SK-N-SH treated with all-trans-retinoic acid at 6 μM for 48 hours (cell line): Measurements from ENCODE around the gene CUEDC2.

ENCODE experiments used
- ATAC-seq: fragments of 200-7000 bp; cut with Tn5 transposase; 3 replicates; pipeline ENCODE4 v1.9.1; 2020; ENCODE audit warnings: mild to moderate bottlenecking, moderate library complexity
- ARNTL ChIP-seq: fragments of 450-650 bp; formaldehyde crosslinking; IDR thresholded peaks from 2 replicates; pipeline ENCODE4 v1.5.0; 2020; ENCODE audit warnings: low read depth, mild to moderate bottlenecking, moderate library complexity, borderline replicate concordance
- BACH2 ChIP-seq: fragments of 250-450 bp; sonication (Bioruptor Pico); IDR thresholded peaks from 2 replicates; pipeline ENCODE4 v1.9.0; 2021; ENCODE audit warnings: mild to moderate bottlenecking, borderline replicate concordance
- CSDC2 ChIP-seq: fragments of 250-450 bp; sonication (Bioruptor Pico); IDR thresholded peaks from 2 replicates; pipeline ENCODE4 v1.5.0; 2020; ENCODE audit warnings: mild to moderate bottlenecking, moderate library complexity
- GLIS3 ChIP-seq: fragments of 250-450 bp; sonication (Bioruptor Pico); IDR thresholded peaks from 2 replicates; pipeline ENCODE4 v1.5.0; 2020; ENCODE audit warnings: mild to moderate bottlenecking, moderate library complexity
- ISL1 ChIP-seq: fragments of 250-450 bp; sonication (Bioruptor Pico); IDR thresholded peaks from 2 replicates; pipeline ENCODE4 v2.1.2; 2022; ENCODE audit warnings: mild to moderate bottlenecking, moderate library complexity
- OSR1 ChIP-seq: fragments of 250-450 bp; sonication (Bioruptor Pico); IDR thresholded peaks from 2 replicates; pipeline ENCODE4 v1.8.0; 2022; ENCODE audit warnings: moderate library complexity, mild to moderate bottlenecking, inconsistent platforms
- RARB ChIP-seq: fragments of 250-450 bp; sonication (Bioruptor Pico); IDR thresholded peaks from 2 replicates; pipeline ENCODE4 v1.8.0; 2021; ENCODE audit warnings: mild to moderate bottlenecking, moderate library complexity
- SNAI2 ChIP-seq: fragments of 250-450 bp; sonication (Bioruptor Pico); IDR thresholded peaks from 2 replicates; pipeline ENCODE4 v1.5.0; 2020; ENCODE audit warnings: mild to moderate bottlenecking, moderate library complexity
- TCF4 ChIP-seq: fragments of 250-450 bp; sonication (Bioruptor Pico); IDR thresholded peaks from 2 replicates; pipeline ENCODE4 v1.8.0; 2021; ENCODE audit warnings: mild to moderate bottlenecking, moderate library complexity, borderline replicate concordance
- ZC3H10 ChIP-seq: fragments of 250-450 bp; sonication (Bioruptor Pico); IDR thresholded peaks from 2 replicates; pipeline ENCODE4 v1.5.1; 2021; ENCODE audit warnings: mild to moderate bottlenecking, moderate library complexity
- ZFP3 ChIP-seq: fragments of 250-450 bp; sonication (Bioruptor Pico); IDR thresholded peaks from 2 replicates; pipeline ENCODE4 v1.5.0; 2020; ENCODE audit warnings: mild to moderate bottlenecking, moderate library complexity
- ZFP30 ChIP-seq: fragments of 450-650 bp; formaldehyde crosslinking; IDR thresholded peaks from 2 replicates; pipeline ENCODE4 v1.5.0; 2022; ENCODE audit warnings: mild to moderate bottlenecking, moderate library complexity
- ZNF565 ChIP-seq: fragments of 450-650 bp; formaldehyde crosslinking; conservative IDR thresholded peaks from 2 replicates; pipeline ENCODE4 v1.5.0; 2020; ENCODE audit warnings: low read depth, mild to moderate bottlenecking, moderate library complexity
- ZNF70 ChIP-seq: fragments of 450-650 bp; formaldehyde crosslinking; IDR thresholded peaks from 2 replicates; pipeline ENCODE4 v1.5.0; 2020; ENCODE audit warnings: mild to moderate bottlenecking, moderate library complexity
- ZNF8 ChIP-seq: fragments of 450-650 bp; formaldehyde crosslinking; IDR thresholded peaks from 2 replicates; pipeline ENCODE4 v1.5.0; 2020; ENCODE audit warnings: mild to moderate bottlenecking, moderate library complexity
- TF ChIP-seq, protein P1 (sequence below): fragments of 250-450 bp; sonication (Bioruptor Pico); IDR thresholded peaks from 2 replicates; pipeline ENCODE4 v1.5.0; 2020; ENCODE audit warnings: mild to moderate bottlenecking, moderate library complexity
- TF ChIP-seq, protein P2 (sequence below): fragments of 250-450 bp; sonication (Bioruptor Pico); IDR thresholded peaks from 2 replicates; pipeline ENCODE4 v1.5.1; 2020; ENCODE audit warnings: low read depth, mild to moderate bottlenecking, moderate library complexity
- TF ChIP-seq, protein P3 (sequence below): fragments of 250-450 bp; sonication (Bioruptor Pico); IDR thresholded peaks from 2 replicates; pipeline ENCODE4 v1.8.0; 2020; ENCODE audit warnings: mild to moderate bottlenecking, moderate library complexity, borderline replicate concordance
- TF ChIP-seq, protein P4 (sequence below): fragments of 250-450 bp; sonication (Bioruptor Pico); IDR thresholded peaks from 2 replicates; pipeline ENCODE4 v1.5.1; 2021; ENCODE audit warnings: mild to moderate bottlenecking, moderate library complexity
- TF ChIP-seq, protein P5 (sequence below): fragments of 250-450 bp; sonication (Bioruptor Pico); IDR thresholded peaks from 2 replicates; pipeline ENCODE4 v1.8.0; 2021; ENCODE audit warnings: low read depth, mild to moderate bottlenecking, moderate library complexity, borderline replicate concordance

CUEDC2 gene

DNA sequence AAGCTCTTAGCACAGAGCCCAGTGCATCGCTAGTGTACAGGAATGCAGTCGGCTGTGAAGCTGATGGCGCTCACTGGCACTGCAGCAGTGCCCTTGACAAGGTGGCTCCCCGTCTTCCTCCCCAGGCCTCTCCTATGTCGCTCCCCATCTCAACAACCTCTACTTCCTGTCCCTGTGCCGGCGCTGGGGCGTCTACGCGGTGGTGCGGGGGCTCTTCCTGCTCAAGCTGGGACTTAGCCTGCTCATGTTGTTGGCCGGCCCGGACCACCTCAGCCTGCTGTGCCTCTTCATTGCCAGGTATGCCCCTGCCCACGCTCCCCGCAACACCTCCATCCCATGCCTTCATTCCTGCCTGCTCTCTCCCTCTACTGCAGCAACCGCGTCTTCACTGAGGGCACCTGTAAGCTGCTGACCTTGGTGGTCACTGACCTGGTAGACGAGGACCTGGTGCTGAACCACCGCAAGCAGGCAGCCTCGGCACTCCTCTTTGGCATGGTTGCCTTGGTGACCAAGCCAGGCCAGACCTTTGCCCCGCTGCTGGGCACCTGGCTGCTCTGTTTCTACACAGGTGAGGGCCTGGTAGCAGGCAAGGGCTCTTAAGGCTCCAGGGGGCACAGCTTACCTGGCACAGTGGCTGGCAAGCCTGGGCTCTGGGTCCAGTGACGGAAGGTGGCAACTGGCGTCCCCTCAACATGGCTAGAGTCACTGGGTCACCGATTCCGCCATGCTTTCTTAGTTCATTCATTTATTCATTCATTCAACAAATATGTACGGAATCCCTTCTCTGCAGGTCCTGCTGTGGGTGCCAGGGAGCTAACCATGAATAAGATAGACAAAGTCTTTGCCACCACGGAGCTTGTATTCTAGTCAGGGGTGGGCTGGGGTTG lies 41.3 kb upstream of the CUEDC2 start:
- TF ChIP-seq ZNF565 (CRISPR knock-in tag), result no peak
- no peak; the same call in 2 of the 3 replicates for ATAC-seq

DNA sequence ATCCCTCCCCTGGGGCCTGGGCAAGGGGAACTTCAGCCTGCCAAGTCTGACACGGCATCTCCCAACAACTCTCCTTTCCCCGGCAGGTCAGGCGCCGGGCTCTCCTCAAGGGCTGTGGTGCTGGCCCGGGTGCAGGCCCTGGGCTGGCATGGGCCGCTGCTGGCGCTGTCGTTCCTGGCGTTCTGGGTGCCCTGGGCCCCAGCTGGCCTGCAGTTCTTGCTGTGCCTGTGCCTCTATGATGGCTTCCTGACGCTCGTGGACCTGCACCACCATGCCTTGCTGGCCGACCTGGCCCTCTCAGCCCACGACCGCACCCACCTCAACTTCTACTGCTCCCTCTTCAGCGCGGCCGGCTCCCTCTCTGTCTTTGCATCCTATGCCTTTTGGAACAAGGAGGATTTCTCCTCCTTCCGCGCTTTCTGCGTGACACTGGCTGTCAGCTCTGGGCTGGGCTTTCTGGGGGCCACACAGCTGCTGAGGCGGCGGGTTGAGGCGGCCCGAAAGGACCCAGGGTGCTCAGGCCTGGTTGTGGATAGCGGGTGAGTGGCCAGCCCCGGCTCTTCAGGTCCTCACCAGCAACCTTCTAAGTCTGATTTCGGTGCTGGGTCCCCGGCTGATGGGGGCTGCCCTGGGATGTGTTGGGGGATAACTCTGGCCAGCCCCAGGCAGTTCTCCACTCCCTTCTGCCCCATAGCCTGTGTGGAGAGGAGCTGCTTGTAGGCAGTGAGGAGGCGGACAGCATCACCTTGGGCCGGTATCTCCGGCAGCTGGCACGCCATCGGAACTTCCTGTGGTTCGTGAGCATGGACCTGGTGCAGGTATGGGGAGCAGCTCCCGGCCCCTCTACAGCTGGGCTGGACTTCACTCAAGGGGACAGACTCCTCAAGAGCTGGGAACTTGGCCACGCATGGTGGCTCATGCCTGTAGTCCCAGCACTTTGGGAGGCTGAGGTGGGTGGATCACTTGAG lies 38.5 kb upstream of the CUEDC2 start:
- TF ChIP-seq, protein P1, sequence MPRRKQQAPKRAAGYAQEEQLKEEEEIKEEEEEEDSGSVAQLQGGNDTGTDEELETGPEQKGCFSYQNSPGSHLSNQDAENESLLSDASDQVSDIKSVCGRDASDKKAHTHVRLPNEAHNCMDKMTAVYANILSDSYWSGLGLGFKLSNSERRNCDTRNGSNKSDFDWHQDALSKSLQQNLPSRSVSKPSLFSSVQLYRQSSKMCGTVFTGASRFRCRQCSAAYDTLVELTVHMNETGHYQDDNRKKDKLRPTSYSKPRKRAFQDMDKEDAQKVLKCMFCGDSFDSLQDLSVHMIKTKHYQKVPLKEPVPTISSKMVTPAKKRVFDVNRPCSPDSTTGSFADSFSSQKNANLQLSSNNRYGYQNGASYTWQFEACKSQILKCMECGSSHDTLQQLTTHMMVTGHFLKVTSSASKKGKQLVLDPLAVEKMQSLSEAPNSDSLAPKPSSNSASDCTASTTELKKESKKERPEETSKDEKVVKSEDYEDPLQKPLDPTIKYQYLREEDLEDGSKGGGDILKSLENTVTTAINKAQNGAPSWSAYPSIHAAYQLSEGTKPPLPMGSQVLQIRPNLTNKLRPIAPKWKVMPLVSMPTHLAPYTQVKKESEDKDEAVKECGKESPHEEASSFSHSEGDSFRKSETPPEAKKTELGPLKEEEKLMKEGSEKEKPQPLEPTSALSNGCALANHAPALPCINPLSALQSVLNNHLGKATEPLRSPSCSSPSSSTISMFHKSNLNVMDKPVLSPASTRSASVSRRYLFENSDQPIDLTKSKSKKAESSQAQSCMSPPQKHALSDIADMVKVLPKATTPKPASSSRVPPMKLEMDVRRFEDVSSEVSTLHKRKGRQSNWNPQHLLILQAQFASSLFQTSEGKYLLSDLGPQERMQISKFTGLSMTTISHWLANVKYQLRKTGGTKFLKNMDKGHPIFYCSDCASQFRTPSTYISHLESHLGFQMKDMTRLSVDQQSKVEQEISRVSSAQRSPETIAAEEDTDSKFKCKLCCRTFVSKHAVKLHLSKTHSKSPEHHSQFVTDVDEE (CRISPR knock-in tag), result no peak
- TF ChIP-seq ZNF8 (no peak), BACH2 (CRISPR knock-in tag) (no peak), TCF4 (CRISPR knock-in tag) (no peak), ISL1 (CRISPR knock-in tag) (no peak), ARNTL (no peak), ZC3H10 (CRISPR knock-in tag) (no peak), ZNF70 (CRISPR knock-in tag) (no peak), CSDC2 (CRISPR knock-in tag) (no peak), OSR1 (no peak), SNAI2 (CRISPR knock-in tag) (no peak), ZFP3 (CRISPR knock-in tag) (no peak), RARB (CRISPR knock-in tag) (no peak), ZFP30 (CRISPR knock-in tag) (no peak)
- TF ChIP-seq, protein P2, sequence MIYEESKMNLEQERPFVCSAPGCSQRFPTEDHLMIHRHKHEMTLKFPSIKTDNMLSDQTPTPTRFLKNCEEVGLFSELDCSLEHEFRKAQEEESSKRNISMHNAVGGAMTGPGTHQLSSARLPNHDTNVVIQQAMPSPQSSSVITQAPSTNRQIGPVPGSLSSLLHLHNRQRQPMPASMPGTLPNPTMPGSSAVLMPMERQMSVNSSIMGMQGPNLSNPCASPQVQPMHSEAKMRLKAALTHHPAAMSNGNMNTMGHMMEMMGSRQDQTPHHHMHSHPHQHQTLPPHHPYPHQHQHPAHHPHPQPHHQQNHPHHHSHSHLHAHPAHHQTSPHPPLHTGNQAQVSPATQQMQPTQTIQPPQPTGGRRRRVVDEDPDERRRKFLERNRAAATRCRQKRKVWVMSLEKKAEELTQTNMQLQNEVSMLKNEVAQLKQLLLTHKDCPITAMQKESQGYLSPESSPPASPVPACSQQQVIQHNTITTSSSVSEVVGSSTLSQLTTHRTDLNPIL (CRISPR knock-in tag), result no peak
- TF ChIP-seq, protein P3, sequence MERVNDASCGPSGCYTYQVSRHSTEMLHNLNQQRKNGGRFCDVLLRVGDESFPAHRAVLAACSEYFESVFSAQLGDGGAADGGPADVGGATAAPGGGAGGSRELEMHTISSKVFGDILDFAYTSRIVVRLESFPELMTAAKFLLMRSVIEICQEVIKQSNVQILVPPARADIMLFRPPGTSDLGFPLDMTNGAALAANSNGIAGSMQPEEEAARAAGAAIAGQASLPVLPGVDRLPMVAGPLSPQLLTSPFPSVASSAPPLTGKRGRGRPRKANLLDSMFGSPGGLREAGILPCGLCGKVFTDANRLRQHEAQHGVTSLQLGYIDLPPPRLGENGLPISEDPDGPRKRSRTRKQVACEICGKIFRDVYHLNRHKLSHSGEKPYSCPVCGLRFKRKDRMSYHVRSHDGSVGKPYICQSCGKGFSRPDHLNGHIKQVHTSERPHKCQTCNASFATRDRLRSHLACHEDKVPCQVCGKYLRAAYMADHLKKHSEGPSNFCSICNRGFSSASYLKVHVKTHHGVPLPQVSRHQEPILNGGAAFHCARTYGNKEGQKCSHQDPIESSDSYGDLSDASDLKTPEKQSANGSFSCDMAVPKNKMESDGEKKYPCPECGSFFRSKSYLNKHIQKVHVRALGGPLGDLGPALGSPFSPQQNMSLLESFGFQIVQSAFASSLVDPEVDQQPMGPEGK (CRISPR knock-in tag), result no peak
- TF ChIP-seq, protein P4, sequence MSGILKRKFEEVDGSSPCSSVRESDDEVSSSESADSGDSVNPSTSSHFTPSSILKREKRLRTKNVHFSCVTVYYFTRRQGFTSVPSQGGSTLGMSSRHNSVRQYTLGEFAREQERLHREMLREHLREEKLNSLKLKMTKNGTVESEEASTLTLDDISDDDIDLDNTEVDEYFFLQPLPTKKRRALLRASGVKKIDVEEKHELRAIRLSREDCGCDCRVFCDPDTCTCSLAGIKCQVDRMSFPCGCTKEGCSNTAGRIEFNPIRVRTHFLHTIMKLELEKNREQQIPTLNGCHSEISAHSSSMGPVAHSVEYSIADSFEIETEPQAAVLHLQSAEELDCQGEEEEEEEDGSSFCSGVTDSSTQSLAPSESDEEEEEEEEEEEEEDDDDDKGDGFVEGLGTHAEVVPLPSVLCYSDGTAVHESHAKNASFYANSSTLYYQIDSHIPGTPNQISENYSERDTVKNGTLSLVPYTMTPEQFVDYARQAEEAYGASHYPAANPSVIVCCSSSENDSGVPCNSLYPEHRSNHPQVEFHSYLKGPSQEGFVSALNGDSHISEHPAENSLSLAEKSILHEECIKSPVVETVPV, result no peak
- TF ChIP-seq, protein P5, sequence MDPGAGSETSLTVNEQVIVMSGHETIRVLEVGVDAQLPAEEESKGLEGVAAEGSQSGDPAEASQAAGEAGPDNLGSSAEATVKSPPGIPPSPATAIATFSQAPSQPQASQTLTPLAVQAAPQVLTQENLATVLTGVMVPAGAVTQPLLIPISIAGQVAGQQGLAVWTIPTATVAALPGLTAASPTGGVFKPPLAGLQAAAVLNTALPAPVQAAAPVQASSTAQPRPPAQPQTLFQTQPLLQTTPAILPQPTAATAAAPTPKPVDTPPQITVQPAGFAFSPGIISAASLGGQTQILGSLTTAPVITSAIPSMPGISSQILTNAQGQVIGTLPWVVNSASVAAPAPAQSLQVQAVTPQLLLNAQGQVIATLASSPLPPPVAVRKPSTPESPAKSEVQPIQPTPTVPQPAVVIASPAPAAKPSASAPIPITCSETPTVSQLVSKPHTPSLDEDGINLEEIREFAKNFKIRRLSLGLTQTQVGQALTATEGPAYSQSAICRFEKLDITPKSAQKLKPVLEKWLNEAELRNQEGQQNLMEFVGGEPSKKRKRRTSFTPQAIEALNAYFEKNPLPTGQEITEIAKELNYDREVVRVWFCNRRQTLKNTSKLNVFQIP (CRISPR knock-in tag), result no peak
- no peak for ATAC-seq

DNA sequence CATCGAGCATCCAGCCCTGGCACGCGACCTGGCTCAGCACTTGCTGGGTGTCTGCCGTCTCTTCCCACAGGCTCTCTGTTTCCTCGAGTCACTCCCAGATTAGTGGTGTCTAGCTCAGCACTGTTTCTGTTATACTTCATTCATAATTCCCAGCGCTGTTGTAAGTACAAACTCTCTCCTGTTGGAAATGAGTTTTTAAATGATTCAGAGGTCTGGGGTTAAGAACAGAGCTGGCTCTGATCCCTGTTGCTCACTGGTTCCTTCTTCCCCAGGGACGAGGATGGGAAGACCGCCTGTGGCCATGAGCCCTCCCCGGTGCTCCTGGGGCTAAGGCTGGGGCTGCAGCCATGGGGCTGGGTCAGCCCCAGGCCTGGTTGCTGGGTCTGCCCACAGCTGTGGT lies 36.3 kb upstream of the CUEDC2 start:
- TF ChIP-seq TCF4 (CRISPR knock-in tag) (no peak), CSDC2 (CRISPR knock-in tag) (no peak), ZFP30 (CRISPR knock-in tag) (no peak), ZC3H10 (CRISPR knock-in tag) (no peak), ZNF8 (no peak), GLIS3 (no peak), BACH2 (CRISPR knock-in tag) (no peak), ISL1 (CRISPR knock-in tag) (no peak), ZNF565 (CRISPR knock-in tag) (no peak)
- TF ChIP-seq, protein P2 (CRISPR knock-in tag), result no peak
- ATAC-seq, result no peak
